Adrenal gland (tissue), 12 donors: ENCODE data around the gene LCA5. TPM values are rescaled to one million over a fixed set of nuclear protein-coding genes. Genes with fewer than 3 reads are reported as not detected.

Experiments
- DNase-seq, 7 donors: peaks; one replicate each; pipeline ENCODE4 v3.0.0-alpha.2; 2019 to 2020
- H3K27ac ChIP-seq, 5 donors: fragments of 200-600 bp; sonication (generic) in 4 of 5; 1 replicate in 3 of 5; 2 replicates in 2 of 5; pipeline versions ENCODE4 v1.5.1 to v1.8.0; 2016 to 2020; ENCODE audit warnings: mild to moderate bottlenecking in 1 of 5
- H3K27me3 ChIP-seq: fragments of 200-600 bp; 2 replicates; pipeline ENCODE4 v1.8.0; 2021
- H3K36me3 ChIP-seq, 2 donors: fragments of 200-600 bp; replicated peaks in 1 of 2; 1 replicate in 1 of 2; 2 replicates in 1 of 2; pipeline versions ENCODE4 v1.5.1 to v1.8.0; 2018 to 2022
- H3K4me1 ChIP-seq, 2 donors: fragments of 200-600 bp; replicated peaks in 1 of 2; 1 replicate in 1 of 2; 2 replicates in 1 of 2; pipeline versions ENCODE4 v1.5.1 to v1.8.0; 2018 to 2021
- H3K4me3 ChIP-seq, 4 donors: fragments of 200-600 bp; sonication (generic) in 3 of 4; one replicate each; pipeline ENCODE4 v1.5.1; 2016 to 2018
- H3K9me3 ChIP-seq, 3 donors: fragments of 200-600 bp; sonication (generic) in 1 of 3; replicated peaks in 1 of 3; 1 replicate in 2 of 3; 2 replicates in 1 of 3; pipeline versions ENCODE4 v1.5.1 to v1.8.0; 2016 to 2021
- CTCF ChIP-seq, 6 experiments: fragments of 450-650 bp in 4 of 6; fragments of 200-600 bp in 2 of 6; sonication (generic) in 1 of 6; IDR thresholded peaks; 1 replicate in 5 of 6; 2 replicates in 1 of 6; pipeline versions ENCODE4 v1.5.1 to v1.8.0; 2016 to 2021; ENCODE audit warnings: antibody characterized with exemption in 6 of 6, mild to moderate bottlenecking in 2 of 6, moderate library complexity in 1 of 6
- POLR2A ChIP-seq, 2 donors: fragments of 450-650 bp; IDR thresholded peaks; one replicate each; pipeline ENCODE4 v1.6.1; 2017; ENCODE audit warnings: antibody characterized with exemption in 2 of 2, mild to moderate bottlenecking in 2 of 2, moderate library complexity in 1 of 2
- WGBS, 4 donors: extraction: QIAGEN DNeasy Blood & Tissue Kit in 2 of 4; methylation state at CpG; one replicate each; pipeline versions ENCODE4 v1.1.5 to v1.1.7; 2013 to 2017; 5-methylcytosine and 5-hydroxymethylcytosine counted together
- intact Hi-C, 2 donors: fragments of 100-400 bp; cut with DNase I; formaldehyde crosslinking; loops; one replicate each; pipeline versions ENCODE4 v1.14.1 to v1.15.0; 2022 to 2023
- polyA plus RNA-seq, 3 donors: library from polyadenylated mRNA; stranded (reverse); fragments of 200-250 nt in 2 of 3; fragments of 350-450 nt in 1 of 3; fragmentation: Illumina TruSeq in 1 of 3; extraction: RNeasy Lipid Tissue Mini Kit (QIAGEN cat#74804) in 1 of 3; gene quantifications; one replicate each; pipeline ENCODE4 v1.2.3, GENCODE V29; 2013 to 2014
- total RNA-seq, 9 donors: library from RNA; depleted of rRNA in 4 of 9; stranded (reverse); fragments of >200 nt in 4 of 9; fragments of 120-200 nt in 1 of 9; fragmentation: NEBNext Ultra II Directional in 1 of 9; extraction: Animal tissue kit (Norgen Biotek cat#: 25700) in 1 of 9; gene quantifications; one replicate each; pipeline versions ENCODE4 v1.1.0 to v1.2.4, GENCODE V29; 2013 to 2023
- donor health status: healthy with polysubstance abuse.
- donor health status: Bipolar disorder and iron deficiency.
- donor health status: DM: yes; HTN: yes; CAD: no.
- donor health status: DM: no; HTN: no; CAD: no.
- donor health status: DM: no; HTN: no; CAD: no.
- donor health status: DM: yes; HTN: yes; CAD: no.

The LCA5 gene
- total and polyA plus RNA-seq, 12 donors, result 1.0 to 4.6 (median 2.6) TPM

GRCh38 chr6:79574630-79575225, 37.5 kb upstream of the LCA5 start:
- intact Hi-C loops, result loop anchor here in 1 of 2 donors (10.0 kb wide), 1 partner anchor 140 kb away; no protein-coding TSS in a partner anchor
- Histone ChIP-seq H3K36me3 (no peaks in the 10 kb centered on the region), H3K27me3 (no peaks in the 10 kb centered on the region), H3K9me3 (no peaks in the 10 kb centered on the region), H3K27ac (no peak overlapping the region), H3K4me3 (no peak overlapping the region), H3K4me1 (peaks cover 0 to 8% of the 10 kb centered on the region in 2 donors)
- TF ChIP-seq CTCF (IDR thresholded peaks at IDR 0.05) (no peak), POLR2A (IDR thresholded peaks at IDR 0.05) (no peak)
- no peak for DNase-seq
- WGBS, 4 donors, result 91 to 100% (median 98%) methylated on average over 1 of the region's 1 CpG

- Histone ChIP-seq H3K4me1 (peaks cover 0 to 8% of the 10 kb centered on the region in 2 donors), H3K27ac (no peak overlapping the region), H3K36me3 (no peaks in the 10 kb centered on the region), H3K27me3 (no peaks in the 10 kb centered on the region), H3K4me3 (no peak overlapping the region), H3K9me3 (no peaks in the 10 kb centered on the region)
- no peak for TF ChIP-seq CTCF (IDR thresholded peaks at IDR 0.05)
- TF ChIP-seq POLR2A (IDR thresholded peaks at IDR 0.05), result no peak
- WGBS, 4 donors, result 82 to 97% (median 91%) methylated on average over 1 of the region's 1 CpG
- intact Hi-C loops, result loop anchor here in 1 of 2 donors (10.0 kb wide), 1 partner anchor 141 kb away; no protein-coding TSS in a partner anchor
- DNase-seq, result no peak
These were observed 36.9 kb upstream of the LCA5 start for GRCh38 chr6:79574174-79574573.

DNA sequence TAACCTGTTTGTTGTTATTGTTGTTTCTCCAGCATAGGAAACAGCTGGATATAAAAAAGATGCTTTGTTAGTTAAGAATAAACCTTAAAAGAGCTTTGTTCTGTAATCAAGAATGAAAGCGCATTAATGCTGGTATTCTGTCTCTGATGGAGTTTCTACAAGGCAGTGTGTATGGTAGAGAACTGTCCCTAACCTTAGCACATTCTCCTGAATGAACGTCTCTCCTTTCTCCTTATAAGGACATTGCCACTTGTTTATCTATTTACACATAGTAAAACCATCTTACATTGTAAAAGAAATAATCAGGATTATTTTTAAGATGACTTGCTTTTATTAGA, 33.8 kb upstream of the LCA5 start:
- TF ChIP-seq POLR2A (IDR thresholded peaks at IDR 0.05) (no peak), CTCF (IDR thresholded peaks at IDR 0.05) (no peak)
- H3K36me3 ChIP-seq, result no peaks in the 10 kb centered on the region
- intact Hi-C loops, result loop anchor here in 1 of 2 donors (10.0 kb wide), 1 partner anchor 144 kb away; no protein-coding TSS in a partner anchor
- DNase-seq, result no peak
- H3K4me1 ChIP-seq, result peaks cover 0 to 8% of the 10 kb centered on the region in 2 donors
- H3K27ac ChIP-seq, result no peak overlapping the region
- no peaks in the 10 kb centered on the region for H3K27me3 ChIP-seq
- 31 to 39% (median 34%) methylated on average over 2 of the region's 2 CpGs for WGBS, 4 donors
- H3K9me3 ChIP-seq, result no peaks in the 10 kb centered on the region
- peak overlapping the region in 1 of 4 donors; percentile 37 for H3K4me3 ChIP-seq

DNA sequence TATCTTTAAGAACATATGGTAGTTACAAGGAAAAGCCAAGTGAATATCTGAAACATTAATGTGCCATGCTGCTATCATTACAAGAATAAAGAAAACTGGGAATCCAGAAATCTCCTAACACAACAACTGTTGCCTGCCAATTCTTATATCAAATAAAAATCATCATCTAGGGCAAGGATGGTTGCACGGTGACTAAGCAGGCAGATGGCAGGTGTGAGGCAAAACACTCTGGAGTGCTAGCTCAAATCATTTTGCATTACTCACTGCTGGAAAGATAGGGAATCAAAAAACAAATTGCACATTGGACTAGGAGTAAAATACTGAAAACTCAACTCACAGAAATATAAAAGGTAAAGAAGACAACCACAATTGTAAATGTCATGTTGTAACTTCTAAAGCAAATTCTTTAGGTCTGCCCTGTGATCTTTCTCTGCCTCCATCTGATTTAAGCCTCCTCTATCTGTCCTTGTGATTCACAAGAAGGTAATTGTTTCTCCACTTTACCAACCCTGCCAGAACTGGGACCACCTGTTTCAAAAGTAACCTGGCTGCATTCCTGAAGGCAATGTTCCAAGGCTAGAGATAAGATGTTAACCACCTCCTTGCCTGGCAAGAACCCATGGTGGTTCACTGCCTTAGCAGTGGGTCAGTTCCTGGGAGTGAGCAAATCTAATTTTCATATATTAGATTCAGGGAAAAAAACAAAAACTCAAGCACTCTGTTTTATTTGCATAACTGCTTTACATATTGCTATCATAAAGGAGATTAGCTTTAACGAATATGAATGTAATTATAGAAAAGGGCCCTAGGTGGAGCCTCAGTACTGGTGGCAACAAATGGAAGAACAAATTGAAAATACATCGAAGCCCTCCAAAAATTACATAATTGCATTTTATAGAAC, 33.1 kb upstream of the LCA5 start:
- Histone ChIP-seq H3K27ac (no peak overlapping the region), H3K9me3 (no peaks in the 10 kb centered on the region), H3K27me3 (no peaks in the 10 kb centered on the region), H3K36me3 (no peaks in the 10 kb centered on the region), H3K4me1 (peaks cover 0 to 8% of the 10 kb centered on the region in 2 donors), H3K4me3 (peak overlapping the region in 1 of 4 donors; percentile 37)
- 12 to 19% (median 14%) methylated on average over 3 of the region's 3 CpGs for WGBS, 4 donors
- intact Hi-C loops, result loop anchor here in 1 of 2 donors (10.0 kb wide), 1 partner anchor 144 kb away; no protein-coding TSS in a partner anchor
- TF ChIP-seq CTCF (IDR thresholded peaks at IDR 0.05), result peak; percentile 43 to 72 (median 60)
- TF ChIP-seq POLR2A (IDR thresholded peaks at IDR 0.05), result no peak
- peak in 6 of 7 donors; percentile 19 to 62 (median 30) for DNase-seq
